OCI-LY1 (cell line): ENCODE results near the gene PRKCZ.

Experiments used
- EZH2 ChIP-seq: fragments of 200-600 bp; sonication (generic), shearing (Covaris generic); IDR thresholded peaks from 2 replicates; pipeline ENCODE4 v1.8.0; 2017; ENCODE audit warnings: borderline replicate concordance, mixed run types, mild to moderate bottlenecking, antibody characterized with exemption, low read length, moderate library complexity, mixed read lengths
- TF ChIP-seq, protein P1 (sequence below): fragments of 200-600 bp; sonication (generic), shearing (Covaris generic); IDR thresholded peaks from 2 replicates; pipeline ENCODE4 v1.5.1; 2017; ENCODE audit warnings: mild to moderate bottlenecking, antibody characterized with exemption, low read length, moderate library complexity, mixed read lengths

DNA sequence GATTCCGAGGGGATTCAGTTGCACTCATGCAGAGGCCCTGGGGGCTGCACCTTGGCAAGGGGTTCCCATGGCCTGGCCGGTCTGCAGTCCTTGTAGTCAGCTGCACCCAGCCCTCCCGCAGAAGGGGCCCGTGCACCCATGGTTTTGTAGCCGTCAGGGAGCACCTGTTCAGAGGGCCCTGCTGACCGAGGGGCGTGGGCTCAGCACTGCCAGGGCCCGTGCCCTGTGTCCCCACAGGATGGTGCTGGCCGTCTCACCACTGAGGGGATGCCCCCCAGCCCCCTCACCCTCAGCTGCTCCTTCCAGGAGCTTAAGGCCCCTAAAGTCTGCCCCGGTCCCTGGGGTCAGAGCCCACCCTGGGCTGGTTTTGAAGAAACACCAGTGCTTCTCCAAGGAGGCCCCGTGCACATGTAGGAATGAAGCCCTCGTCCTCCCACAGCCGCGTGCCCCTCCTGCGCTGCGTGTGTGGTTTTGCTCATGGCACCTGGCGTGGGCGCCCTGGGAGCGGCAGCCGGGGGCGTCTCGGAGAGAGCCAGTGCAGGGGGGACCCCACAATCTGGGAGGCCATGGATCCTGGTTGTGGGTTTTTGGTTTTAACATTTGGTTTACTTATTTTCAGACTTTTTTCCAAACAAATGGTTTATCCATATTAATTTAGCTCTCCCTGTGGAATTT, 40.1 kb downstream of the PRKCZ start:
- TF ChIP-seq EZH2: no peak
- TF ChIP-seq, protein P1, sequence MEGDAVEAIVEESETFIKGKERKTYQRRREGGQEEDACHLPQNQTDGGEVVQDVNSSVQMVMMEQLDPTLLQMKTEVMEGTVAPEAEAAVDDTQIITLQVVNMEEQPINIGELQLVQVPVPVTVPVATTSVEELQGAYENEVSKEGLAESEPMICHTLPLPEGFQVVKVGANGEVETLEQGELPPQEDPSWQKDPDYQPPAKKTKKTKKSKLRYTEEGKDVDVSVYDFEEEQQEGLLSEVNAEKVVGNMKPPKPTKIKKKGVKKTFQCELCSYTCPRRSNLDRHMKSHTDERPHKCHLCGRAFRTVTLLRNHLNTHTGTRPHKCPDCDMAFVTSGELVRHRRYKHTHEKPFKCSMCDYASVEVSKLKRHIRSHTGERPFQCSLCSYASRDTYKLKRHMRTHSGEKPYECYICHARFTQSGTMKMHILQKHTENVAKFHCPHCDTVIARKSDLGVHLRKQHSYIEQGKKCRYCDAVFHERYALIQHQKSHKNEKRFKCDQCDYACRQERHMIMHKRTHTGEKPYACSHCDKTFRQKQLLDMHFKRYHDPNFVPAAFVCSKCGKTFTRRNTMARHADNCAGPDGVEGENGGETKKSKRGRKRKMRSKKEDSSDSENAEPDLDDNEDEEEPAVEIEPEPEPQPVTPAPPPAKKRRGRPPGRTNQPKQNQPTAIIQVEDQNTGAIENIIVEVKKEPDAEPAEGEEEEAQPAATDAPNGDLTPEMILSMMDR: no peak
